ENCODE results near the gene CCDC198.

Gene CCDC198, protein sequence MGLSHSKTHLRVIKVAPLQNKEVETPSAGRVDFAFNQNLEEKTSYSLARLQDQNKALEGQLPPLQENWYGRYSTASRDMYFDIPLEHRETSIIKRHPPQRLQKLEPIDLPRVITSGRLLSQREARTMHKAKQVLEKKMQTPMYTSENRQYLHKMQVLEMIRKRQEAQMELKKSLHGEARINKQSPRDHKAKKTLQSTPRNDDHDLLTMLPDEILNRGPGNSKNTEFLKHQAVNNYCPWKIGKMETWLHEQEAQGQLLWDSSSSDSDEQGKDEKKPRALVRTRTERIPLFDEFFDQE

GRCh38 chr14:57493467-57494181 is at the start of gene CCDC198:
TSS of gene CCDC198 (minus strand) at chr14:57493857. CDS start at chr14:57493715, 142 bp downstream.
- DNase-seq (ENCODE audit: low spot score) = no peak

DNA sequence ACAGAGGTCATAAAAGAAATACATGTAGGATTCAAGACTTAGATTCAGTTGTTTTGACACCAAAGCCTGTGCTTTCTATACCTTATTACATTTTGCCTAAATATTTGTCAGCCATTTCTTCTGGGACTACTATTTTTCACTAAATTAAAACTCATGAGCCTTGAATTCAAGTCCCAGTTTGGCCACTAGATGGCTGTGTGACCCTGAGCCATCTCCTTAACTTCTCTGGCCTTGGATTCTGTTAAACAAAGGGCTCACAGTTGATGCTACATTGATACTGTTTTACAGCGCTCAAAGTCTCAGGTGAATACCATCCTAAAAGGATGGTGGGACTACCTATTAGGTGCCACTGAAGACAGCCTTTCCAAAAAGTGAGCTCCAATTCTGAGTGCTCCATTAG is 39.6 kb upstream of the CCDC198 start:
- no peak for DNase-seq (ENCODE audit: low spot score)

GRCh38 chr14:57530571-57530970 is 36.9 kb upstream of the CCDC198 start:
- no peak for DNase-seq (ENCODE audit: low spot score)

DNA sequence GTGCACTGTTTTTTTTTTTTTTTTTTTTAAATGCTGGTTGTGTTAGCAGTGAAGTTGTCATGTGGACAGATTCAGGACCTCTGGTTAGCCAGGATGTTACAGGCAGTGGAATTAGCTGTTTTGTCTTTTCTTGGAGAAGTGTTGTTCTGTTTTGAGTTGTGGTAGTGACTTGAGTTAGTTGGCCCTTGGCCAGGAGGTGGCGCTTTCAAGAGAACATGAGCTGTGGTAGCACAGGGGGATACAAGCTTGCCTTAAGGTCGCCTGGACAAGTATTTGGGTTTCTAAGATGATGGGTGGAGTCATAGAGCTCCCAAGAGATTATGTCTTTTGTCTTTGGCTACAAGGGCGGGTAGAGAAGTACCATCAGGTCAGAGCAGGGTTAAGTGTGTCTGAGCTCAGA is 33.3 kb upstream of the CCDC198 start:
- no peak for DNase-seq (ENCODE audit: low spot score)

GRCh38 chr14:57519043-57519442 is 25.4 kb upstream of the CCDC198 start:
- DNase-seq (ENCODE audit: low spot score) = no peak

GRCh38 chr14:57512220-57512619 is 18.6 kb upstream of the CCDC198 start:
- DNase-seq (ENCODE audit: low spot score) = no peak

GRCh38 chr14:57508756-57509155 is 15.1 kb upstream of the CCDC198 start:
- DNase-seq (ENCODE audit: low spot score) = no peak

DNA sequence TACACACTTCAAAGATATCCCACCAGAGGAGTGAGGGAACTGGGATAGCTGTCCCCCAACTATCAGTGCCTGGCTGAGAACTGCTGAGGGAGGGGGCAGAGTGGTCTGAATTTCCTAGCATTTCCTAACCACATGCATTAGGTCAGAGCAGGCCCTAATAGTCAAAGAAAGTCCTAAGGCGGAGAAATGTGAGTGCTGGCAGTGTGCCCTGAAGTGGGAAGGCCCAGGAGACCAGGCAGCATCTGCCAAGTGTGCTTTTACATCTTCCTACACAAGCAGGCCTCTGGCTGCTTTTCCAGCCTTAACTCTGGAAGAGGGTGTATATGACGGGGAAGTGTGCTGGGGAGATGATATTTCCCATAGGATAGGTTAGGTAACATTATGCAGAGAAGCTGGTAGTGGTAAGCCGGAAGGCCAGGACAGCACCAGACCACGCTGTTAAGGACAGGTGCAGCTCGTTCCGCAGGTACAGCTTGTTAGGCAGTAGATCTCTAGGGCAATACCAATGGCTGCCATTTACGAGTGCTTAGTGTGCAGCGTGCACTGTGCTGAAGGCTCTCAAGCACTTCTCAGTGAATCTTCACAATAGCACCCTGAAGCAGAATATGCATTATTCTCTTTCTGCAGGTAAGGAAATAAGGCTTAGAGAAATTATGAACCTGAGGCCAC is 9.1 kb upstream of the CCDC198 start:
- no peak for DNase-seq (ENCODE audit: low spot score)

GRCh38 chr14:57501039-57501557 is 7.4 kb upstream of the CCDC198 start:
- no peak for DNase-seq (ENCODE audit: low spot score)

DNA sequence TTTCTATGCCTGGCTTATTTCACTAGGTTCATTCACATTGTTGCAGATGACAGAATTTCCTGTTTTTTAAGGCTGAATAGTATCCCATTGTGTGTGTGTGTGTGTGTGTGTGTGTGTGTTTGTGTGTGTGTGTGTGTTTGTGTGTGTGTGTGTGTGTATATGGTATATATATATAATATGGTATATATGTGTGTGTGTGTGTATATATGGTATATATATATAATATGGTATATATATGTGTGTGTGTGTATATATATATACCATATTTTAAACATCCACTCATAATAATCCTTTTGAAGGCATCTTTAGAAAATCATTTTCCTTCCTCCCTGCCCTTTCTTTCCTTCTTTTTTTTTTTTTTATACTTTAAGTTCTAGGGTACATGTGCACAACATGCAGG is 5.0 kb upstream of the CCDC198 start:
- no peak for DNase-seq (ENCODE audit: low spot score)

DNA sequence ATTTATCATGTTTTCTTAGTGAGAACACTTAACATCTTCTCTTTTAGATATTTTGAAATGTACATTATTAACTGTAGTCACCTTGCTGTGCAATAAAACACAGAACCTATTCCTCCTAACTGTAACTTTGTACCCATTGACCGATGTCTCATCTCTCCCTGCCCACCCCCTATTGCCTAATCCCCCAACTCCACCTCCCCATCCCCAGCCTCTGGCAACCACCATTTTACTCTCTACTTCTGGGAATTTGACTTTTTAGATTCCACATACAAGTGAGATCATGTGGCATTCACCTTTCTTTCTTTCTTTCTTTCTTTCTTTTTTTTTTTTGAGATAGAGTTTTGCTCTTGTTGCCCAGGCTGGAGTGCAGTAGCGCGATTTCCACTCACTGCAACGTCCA is 4.4 kb upstream of the CCDC198 start:
- no peak for DNase-seq (ENCODE audit: low spot score)

GRCh38 chr14:57495416-57495815 is 1.8 kb upstream of the CCDC198 start:
- DNase-seq (ENCODE audit: low spot score) = no peak

DNA sequence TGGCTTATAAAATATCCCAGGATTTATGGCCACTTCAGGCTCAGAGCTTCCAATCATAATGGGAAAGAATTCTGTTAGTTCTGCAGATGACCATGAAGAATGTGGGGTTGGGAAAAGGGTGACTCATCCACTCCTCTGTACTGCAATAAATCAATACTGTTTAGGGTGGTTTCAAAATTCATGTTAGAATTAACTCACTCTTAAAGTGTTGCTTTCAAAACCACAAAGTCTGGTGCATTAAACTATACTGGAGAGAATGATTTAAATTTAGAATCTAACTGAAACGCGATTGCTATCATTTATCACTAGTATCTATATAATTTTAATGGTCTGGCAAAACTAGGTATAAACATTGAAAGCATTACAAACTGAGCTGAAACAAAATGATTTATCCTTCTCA is 798 bp downstream of the CCDC198 start:
- DNase-seq (ENCODE audit: low spot score) = no peak

GRCh38 chr14:57491640-57492039 is 2.0 kb downstream of the CCDC198 start:
- no peak for DNase-seq (ENCODE audit: low spot score)

GRCh38 chr14:57487771-57488170 is 5.9 kb downstream of the CCDC198 start:
- DNase-seq (ENCODE audit: low spot score) = no peak

DNA sequence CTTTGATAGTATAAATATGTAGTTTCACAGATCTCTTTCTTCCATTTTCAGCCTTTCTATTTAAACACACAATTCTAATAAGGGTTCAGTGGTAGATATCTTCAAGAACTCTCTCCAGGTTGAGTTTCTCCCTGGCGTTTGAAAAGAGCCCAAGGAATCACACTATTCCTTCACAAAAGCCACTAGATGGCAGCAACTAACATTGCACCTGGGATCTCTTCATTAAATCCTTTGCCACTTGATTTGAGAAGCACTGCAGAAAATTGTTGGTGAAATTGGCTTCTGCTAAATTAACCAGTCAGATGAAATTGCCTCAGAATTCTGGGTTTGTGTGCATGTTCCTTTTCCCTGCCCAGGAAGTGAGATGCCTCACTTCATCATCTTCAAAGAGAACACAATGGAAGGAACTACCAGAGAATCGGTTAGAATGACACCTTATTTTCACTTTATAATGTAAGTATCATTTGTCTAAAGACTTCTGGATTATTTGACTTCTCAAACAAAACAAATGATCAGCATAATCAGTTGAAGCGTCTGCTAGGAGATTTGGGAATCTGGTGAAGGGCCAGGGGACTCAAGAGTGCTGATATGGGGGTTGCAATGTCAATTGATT is 6.8 kb downstream of the CCDC198 start:
- DNase-seq (ENCODE audit: low spot score) = no peak

DNA sequence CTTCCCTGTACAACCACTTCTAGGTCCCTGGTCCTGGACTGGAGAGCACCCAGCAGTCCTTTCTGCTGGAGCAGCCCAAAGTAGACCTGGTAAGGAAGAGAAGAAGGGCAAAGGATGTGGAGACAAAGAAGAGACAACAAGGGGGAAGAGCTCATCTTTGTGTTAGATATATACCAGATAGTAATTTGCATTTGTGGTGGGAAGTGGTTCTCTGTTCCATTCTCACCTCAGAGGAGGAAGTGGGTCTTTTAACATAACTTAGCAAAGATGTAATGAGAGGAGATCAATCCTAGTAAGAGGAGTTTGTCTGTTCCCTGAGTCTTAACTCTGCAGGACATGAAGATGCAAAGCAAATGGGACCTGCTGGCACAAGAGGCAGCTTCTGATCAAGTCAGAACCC is 8.0 kb downstream of the CCDC198 start:
- DNase-seq (ENCODE audit: low spot score) = no peak

GRCh38 chr14:57482120-57482519 is 11.5 kb downstream of the CCDC198 start:
- DNase-seq (ENCODE audit: low spot score) = no peak

DNA sequence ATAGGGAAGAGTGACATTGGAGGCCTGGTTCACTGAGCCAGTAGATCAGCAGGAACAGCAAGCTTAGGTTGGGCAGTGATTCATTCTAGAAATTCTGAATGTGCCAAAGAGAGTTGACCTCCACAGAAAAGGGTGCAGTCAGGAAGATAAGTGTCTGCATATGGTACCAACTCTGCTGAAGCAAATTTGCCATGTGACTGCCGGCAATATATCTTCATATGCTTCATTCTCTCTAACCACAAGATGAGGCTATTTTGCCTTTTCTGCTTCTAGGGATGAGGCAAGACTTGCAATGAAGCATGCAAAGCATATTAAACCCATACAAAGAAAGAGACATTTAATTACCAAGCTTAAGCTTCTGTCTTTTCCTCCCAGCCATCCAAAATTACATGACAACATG is 13.6 kb downstream of the CCDC198 start:
- no peak for DNase-seq (ENCODE audit: low spot score)

GRCh38 chr14:57479197-57479596 is 14.5 kb downstream of the CCDC198 start:
- DNase-seq (ENCODE audit: low spot score) = no peak

GRCh38 chr14:57478050-57478449 is 15.6 kb downstream of the CCDC198 start:
- DNase-seq (ENCODE audit: low spot score) = no peak

DNA sequence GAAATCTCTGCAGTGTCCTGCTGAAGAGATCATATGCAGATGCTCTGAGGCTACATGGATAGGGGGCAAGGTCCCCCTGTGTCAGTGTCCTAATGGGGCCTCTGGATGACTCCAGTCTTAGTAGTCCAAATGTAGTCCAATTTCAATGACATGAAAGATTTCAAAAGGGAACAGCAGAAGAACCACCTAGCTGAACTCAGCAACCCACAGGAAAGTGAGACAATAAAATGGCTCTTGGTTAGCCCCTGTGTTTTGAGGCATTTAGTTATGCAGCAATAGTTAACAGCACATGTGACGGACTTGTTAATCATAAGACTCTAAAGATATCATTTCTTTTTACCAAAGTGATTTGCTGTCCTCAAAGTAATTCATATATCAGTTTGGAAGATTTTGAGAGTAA is 22.7 kb downstream of the CCDC198 start:
- DNase-seq (ENCODE audit: low spot score) = no peak

Data from CD4-positive, alpha-beta T cell treated with Interleukin-6 at 100 ng/mL for 8 hours (primary cell).